Osteoblast (primary cell): ENCODE data around the gene DLST. TPM values are rescaled to one million over a fixed set of nuclear protein-coding genes. Genes with fewer than 3 reads are reported as not detected.

Source experiments
- DNase-seq: peaks from one replicate; pipeline ENCODE4 v3.0.0; 2011; ENCODE audit warnings: low spot score, mixed read lengths; ENCODE audit not compliant: insufficient read length; ENCODE audit errors: missing footprints
- H2AFZ ChIP-seq: 2 replicates; pipeline ENCODE4 v1.6.0; 2011; ENCODE audit warnings: mild to moderate bottlenecking, low read length
- H3K27ac ChIP-seq: 2 replicates; pipeline ENCODE4 v1.5.1; 2011; ENCODE audit warnings: mild to moderate bottlenecking, low read depth, low read length, moderate library complexity
- H3K27me3 ChIP-seq: 2 replicates; pipeline ENCODE4 v1.6.0; 2012; ENCODE audit warnings: mild to moderate bottlenecking, control low read depth, inconsistent platforms, low read length, moderate library complexity; ENCODE audit not compliant: insufficient read depth
- H3K36me3 ChIP-seq: 2 replicates; pipeline ENCODE4 v1.5.1; 2011; ENCODE audit warnings: mild to moderate bottlenecking, low read length, control low read depth, moderate library complexity; ENCODE audit not compliant: insufficient read depth
- H3K4me1 ChIP-seq: 2 replicates; pipeline ENCODE4 v1.5.1; 2011; ENCODE audit warnings: mild to moderate bottlenecking, low read length, control low read depth, moderate library complexity; ENCODE audit not compliant: insufficient read depth
- H3K4me2 ChIP-seq: 2 replicates; pipeline ENCODE4 v1.6.0; 2011; ENCODE audit warnings: mild to moderate bottlenecking, low read length; ENCODE audit not compliant: insufficient read depth
- H3K4me3 ChIP-seq: fragments of 200-600 bp; sonication (generic); 3 replicates; pipeline ENCODE4 v1.5.1; 2012; ENCODE audit warnings: mild to moderate bottlenecking, low read length, inconsistent platforms; ENCODE audit not compliant: insufficient read depth
- H3K79me2 ChIP-seq: 2 replicates; pipeline ENCODE4 v1.6.0; 2012; ENCODE audit warnings: mild to moderate bottlenecking, low read length, control low read depth, inconsistent platforms; ENCODE audit not compliant: insufficient read depth
- H3K9me3 ChIP-seq: 2 replicates; pipeline ENCODE4 v1.5.1; 2011; ENCODE audit warnings: low read depth, low read length, control low read depth
- H4K20me1 ChIP-seq: 2 replicates; pipeline ENCODE4 v1.6.0; 2012; ENCODE audit warnings: mild to moderate bottlenecking, low read length, control low read depth; ENCODE audit not compliant: insufficient read depth
- CTCF ChIP-seq: IDR thresholded peaks from 2 replicates; pipeline ENCODE4 v1.5.1; 2011; ENCODE audit warnings: mild to moderate bottlenecking, low read depth, low read length, moderate library complexity; ENCODE audit errors: extremely low read depth
- total RNA-seq: library from RNA; depleted of rRNA; stranded (reverse); fragments of >200 nt; gene quantifications from 2 replicates; pipeline ENCODE4 v1.2.3, GENCODE V29; 2012

The DLST gene
- total RNA-seq, 1 donor: 69.8 TPM

- Histone ChIP-seq H3K4me3 (no peak overlapping the region), H2AFZ (no peak overlapping the region), H3K27ac (no peak overlapping the region), H3K4me1 (peaks cover 34% of the 10 kb centered on the region), H3K79me2 (no peaks in the 10 kb centered on the region), H3K9me3 (no peaks in the 10 kb centered on the region), H3K4me2 (no peak overlapping the region), H3K36me3 (peaks cover 5% of the 10 kb centered on the region), H4K20me1 (no peaks in the 10 kb centered on the region), H3K27me3 (no peaks in the 10 kb centered on the region)
- no peak for TF ChIP-seq CTCF
- no peak for DNase-seq
These were observed 45.3 kb upstream of the DLST start for GRCh38 chr14:74836251-74836960.

GRCh38 chr14:74838166-74838565 is 43.5 kb upstream of the DLST start:
- Histone ChIP-seq H3K79me2 (no peaks in the 10 kb centered on the region), H3K4me1 (peaks cover 34% of the 10 kb centered on the region), H3K27me3 (no peaks in the 10 kb centered on the region), H3K4me2 (peak overlapping the region; percentile 46), H3K4me3 (no peak overlapping the region), H4K20me1 (no peaks in the 10 kb centered on the region), H3K27ac (no peak overlapping the region), H2AFZ (no peak overlapping the region), H3K9me3 (no peaks in the 10 kb centered on the region), H3K36me3 (peaks cover 11% of the 10 kb centered on the region)
- no peak for DNase-seq
- no peak for TF ChIP-seq CTCF

GRCh38 chr14:74840603-74841030 is 41.1 kb upstream of the DLST start:
- H3K27ac ChIP-seq: no peak overlapping the region
- no peaks in the 10 kb centered on the region for H3K9me3 ChIP-seq
- H3K79me2 ChIP-seq: no peaks in the 10 kb centered on the region
- H3K27me3 ChIP-seq: no peaks in the 10 kb centered on the region
- peaks cover 11% of the 10 kb centered on the region for H3K36me3 ChIP-seq
- H4K20me1 ChIP-seq: no peaks in the 10 kb centered on the region
- no peak for DNase-seq
- H3K4me3 ChIP-seq: no peak overlapping the region
- no peak overlapping the region for H3K4me2 ChIP-seq
- no peak for TF ChIP-seq CTCF
- peaks cover 33% of the 10 kb centered on the region for H3K4me1 ChIP-seq
- no peak overlapping the region for H2AFZ ChIP-seq

- H3K79me2 ChIP-seq: no peaks in the 10 kb centered on the region
- peaks cover 11% of the 10 kb centered on the region for H3K36me3 ChIP-seq
These were observed 40.2 kb upstream of the DLST start for GRCh38 chr14:74841230-74842207.

More at GRCh38 chr14:74841230-74842207, 40.2 kb upstream of the DLST start:
- Histone ChIP-seq H3K27me3 (no peaks in the 10 kb centered on the region), H4K20me1 (no peaks in the 10 kb centered on the region), H3K27ac (no peak overlapping the region), H2AFZ (no peak overlapping the region), H3K4me3 (no peak overlapping the region), H3K9me3 (no peaks in the 10 kb centered on the region), H3K4me2 (no peak overlapping the region), H3K4me1 (peaks cover 34% of the 10 kb centered on the region)
- no peak for DNase-seq
- no peak for TF ChIP-seq CTCF
